K562 (cell line): ENCODE measurements around the gene SPPL3.
A peak's percentile ranks its signal among the peaks of the same experiment; 100 is the strongest.

ENCODE experiments used
- BACH1 ChIP-seq: fragments of 200-800 bp; sonication (Bioruptor generic); IDR thresholded peaks from 2 replicates; pipeline ENCODE4 v1.6.1; 2016; ENCODE audit warnings: missing genetic modification characterization, missing compliant biosample characterization
- BHLHE40 ChIP-seq: IDR thresholded peaks from 2 replicates; pipeline ENCODE4 v1.6.1; 2011; ENCODE audit warnings: low read length, improper control_type of control experiment
- HNRNPL ChIP-seq: fragments of 200-400 bp; formaldehyde crosslinking; IDR thresholded peaks from 2 replicates; pipeline ENCODE4 v1.6.1; 2017; ENCODE audit warnings: low read depth, mild to moderate bottlenecking, low read length
- POLR2A ChIP-seq: fragments of 450-650 bp; conservative IDR thresholded peaks from 2 replicates; pipeline ENCODE4 v1.6.1; 2016
- POLR2AphosphoS5 ChIP-seq: IDR thresholded peaks from 2 replicates; pipeline ENCODE4 v1.6.1; 2011; ENCODE audit warnings: mild to moderate bottlenecking, low read depth, low read length, moderate library complexity; ENCODE audit not compliant: control insufficient read depth, insufficient read depth
- ZBTB17 ChIP-seq: fragments of 450-650 bp; formaldehyde crosslinking; IDR thresholded peaks from 2 replicates; pipeline ENCODE4 v1.4.0; 2020; ENCODE audit warnings: mild to moderate bottlenecking
- TF ChIP-seq, protein P1 (sequence below): fragments of 250-450 bp; sonication (Bioruptor Pico); IDR thresholded peaks from 2 replicates; pipeline ENCODE4 v1.8.0; 2021; ENCODE audit warnings: borderline replicate concordance, mild to moderate bottlenecking, moderate library complexity; ENCODE audit not compliant: poor library complexity, severe bottlenecking
- TF ChIP-seq, protein P2 (sequence below), 3 experiments: IDR thresholded peaks in 2 of 3; conservative IDR thresholded peaks in 1 of 3; 2 replicates each; pipeline ENCODE4 v1.5.1; 2011 to 2012; ENCODE audit warnings: low read length in 3 of 3, mild to moderate bottlenecking in 3 of 3, control low read depth in 2 of 3, improper control_type of control experiment in 1 of 3, inconsistent platforms in 1 of 3, low read depth in 1 of 3, mixed read lengths in 1 of 3, moderate library complexity in 1 of 3; ENCODE audit not compliant: insufficient read depth in 2 of 3
- TF ChIP-seq, protein P3 (sequence below): sonication (generic); formaldehyde crosslinking; IDR thresholded peaks from 2 replicates; pipeline ENCODE4 v1.8.1; 2022; ENCODE audit warnings: missing genetic modification reagents

DNA sequence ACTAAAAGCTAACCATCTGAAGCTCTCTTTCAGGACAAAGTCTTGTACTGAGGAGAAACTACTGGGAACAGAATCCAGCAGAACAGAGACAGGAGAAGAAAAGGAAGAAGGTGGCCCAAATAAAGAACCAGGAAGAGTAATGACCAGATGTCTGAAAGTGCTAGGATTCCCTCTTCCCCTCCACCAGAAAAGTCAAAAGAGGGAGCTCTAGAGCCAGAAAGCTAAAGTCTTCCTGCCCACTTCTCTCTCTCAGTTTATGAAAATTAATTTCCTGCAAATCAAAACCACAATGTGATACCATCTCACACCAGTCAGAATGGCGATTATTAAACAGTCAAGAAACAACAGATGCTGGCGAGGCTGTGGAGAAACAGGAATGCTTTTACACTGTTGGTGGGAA is 47.2 kb downstream of the SPPL3 start:
- TF ChIP-seq, protein P1, sequence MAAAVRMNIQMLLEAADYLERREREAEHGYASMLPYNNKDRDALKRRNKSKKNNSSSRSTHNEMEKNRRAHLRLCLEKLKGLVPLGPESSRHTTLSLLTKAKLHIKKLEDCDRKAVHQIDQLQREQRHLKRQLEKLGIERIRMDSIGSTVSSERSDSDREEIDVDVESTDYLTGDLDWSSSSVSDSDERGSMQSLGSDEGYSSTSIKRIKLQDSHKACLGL (CRISPR knock-in tag) = no peak
- TF ChIP-seq, protein P2, sequence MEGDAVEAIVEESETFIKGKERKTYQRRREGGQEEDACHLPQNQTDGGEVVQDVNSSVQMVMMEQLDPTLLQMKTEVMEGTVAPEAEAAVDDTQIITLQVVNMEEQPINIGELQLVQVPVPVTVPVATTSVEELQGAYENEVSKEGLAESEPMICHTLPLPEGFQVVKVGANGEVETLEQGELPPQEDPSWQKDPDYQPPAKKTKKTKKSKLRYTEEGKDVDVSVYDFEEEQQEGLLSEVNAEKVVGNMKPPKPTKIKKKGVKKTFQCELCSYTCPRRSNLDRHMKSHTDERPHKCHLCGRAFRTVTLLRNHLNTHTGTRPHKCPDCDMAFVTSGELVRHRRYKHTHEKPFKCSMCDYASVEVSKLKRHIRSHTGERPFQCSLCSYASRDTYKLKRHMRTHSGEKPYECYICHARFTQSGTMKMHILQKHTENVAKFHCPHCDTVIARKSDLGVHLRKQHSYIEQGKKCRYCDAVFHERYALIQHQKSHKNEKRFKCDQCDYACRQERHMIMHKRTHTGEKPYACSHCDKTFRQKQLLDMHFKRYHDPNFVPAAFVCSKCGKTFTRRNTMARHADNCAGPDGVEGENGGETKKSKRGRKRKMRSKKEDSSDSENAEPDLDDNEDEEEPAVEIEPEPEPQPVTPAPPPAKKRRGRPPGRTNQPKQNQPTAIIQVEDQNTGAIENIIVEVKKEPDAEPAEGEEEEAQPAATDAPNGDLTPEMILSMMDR (IDR thresholded peaks at IDR 0.05 in 2 of 3, conservative IDR thresholded peaks at IDR 0.05 in 1 of 3; ENCODE audit: insufficient read depth in 2 of 3, low read depth in 1 of 3, low read length in 3 of 3) = peak; percentile 23 to 61 (median 35); a peak in 3 of 6 replicates
- no peak for TF ChIP-seq ZBTB17 (CRISPR knock-in tag)
- no peak for TF ChIP-seq BHLHE40
- TF ChIP-seq, protein P3, sequence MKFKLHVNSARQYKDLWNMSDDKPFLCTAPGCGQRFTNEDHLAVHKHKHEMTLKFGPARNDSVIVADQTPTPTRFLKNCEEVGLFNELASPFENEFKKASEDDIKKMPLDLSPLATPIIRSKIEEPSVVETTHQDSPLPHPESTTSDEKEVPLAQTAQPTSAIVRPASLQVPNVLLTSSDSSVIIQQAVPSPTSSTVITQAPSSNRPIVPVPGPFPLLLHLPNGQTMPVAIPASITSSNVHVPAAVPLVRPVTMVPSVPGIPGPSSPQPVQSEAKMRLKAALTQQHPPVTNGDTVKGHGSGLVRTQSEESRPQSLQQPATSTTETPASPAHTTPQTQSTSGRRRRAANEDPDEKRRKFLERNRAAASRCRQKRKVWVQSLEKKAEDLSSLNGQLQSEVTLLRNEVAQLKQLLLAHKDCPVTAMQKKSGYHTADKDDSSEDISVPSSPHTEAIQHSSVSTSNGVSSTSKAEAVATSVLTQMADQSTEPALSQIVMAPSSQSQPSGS = no peak
- TF ChIP-seq BACH1 (tag) = no peak
- TF ChIP-seq POLR2AphosphoS5 = no peak
- TF ChIP-seq POLR2A = no peak
- no peak for TF ChIP-seq HNRNPL
